CD4-positive, alpha-beta T cell treated with Interleukin-6 for 4 hours (primary cell): ENCODE measurements around the gene FPGS.

Experiments
- DNase-seq: peaks from one replicate; pipeline ENCODE4 v3.0.0-alpha.2; 2020; ENCODE audit warnings: mixed read lengths

Gene FPGS

DNA sequence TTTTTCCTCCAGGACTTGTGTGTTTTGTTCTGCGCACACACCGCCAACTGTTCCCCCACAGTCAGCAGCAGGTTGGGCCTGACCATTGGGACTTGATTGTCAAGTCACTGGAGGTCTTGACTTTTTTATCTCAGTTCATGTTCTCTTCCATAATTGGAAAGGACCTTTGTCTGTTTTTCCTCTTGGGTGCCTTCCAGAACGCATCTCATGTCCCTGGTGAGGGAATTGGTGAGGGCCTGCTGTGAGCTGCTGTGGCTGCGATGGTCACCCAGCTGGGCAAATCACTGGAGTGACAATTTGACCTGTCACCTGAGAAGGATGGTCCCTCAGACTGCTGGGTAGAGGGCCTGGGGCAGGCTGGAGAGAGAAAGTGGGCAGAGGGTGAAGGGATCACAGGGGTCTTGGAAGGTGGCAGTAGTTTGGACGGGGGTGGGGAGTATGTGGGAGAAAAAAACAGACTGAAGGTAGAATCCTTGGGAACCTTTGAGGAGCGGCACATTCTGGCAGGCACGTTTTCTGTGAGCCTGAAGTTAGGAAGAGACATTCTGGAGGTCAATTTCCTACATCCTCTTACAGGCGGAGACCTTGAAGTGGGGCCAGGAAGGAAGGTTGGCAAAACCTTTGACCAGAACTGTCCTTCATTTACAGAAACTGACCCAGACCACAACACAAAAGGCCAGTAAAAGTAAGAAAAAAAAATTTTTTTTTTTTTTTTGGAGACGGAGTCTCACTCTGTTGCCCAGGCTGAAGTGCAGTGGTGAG lies 12.4 kb upstream of the FPGS start:
- no peak for DNase-seq

DNA sequence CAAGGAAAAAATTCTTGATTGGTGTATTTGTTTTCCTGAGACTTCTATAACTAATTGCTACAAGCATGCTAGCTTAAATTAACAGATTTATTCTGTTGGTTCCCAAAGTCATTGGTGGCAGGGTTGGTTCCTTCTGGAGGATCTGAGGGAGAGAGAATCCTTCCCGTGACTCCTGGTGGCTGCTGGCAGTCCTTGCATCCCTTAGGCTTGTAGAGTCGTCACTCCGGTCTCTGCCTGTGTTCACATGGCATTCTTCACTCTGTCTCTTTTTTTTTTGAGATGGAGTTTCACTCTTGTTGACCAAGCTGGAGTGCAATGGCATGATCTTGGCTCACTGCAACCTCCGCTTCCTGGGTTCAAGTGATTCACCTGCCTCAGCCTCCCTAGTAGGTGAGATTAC lies 11.6 kb upstream of the FPGS start:
- DNase-seq: no peak

DNA sequence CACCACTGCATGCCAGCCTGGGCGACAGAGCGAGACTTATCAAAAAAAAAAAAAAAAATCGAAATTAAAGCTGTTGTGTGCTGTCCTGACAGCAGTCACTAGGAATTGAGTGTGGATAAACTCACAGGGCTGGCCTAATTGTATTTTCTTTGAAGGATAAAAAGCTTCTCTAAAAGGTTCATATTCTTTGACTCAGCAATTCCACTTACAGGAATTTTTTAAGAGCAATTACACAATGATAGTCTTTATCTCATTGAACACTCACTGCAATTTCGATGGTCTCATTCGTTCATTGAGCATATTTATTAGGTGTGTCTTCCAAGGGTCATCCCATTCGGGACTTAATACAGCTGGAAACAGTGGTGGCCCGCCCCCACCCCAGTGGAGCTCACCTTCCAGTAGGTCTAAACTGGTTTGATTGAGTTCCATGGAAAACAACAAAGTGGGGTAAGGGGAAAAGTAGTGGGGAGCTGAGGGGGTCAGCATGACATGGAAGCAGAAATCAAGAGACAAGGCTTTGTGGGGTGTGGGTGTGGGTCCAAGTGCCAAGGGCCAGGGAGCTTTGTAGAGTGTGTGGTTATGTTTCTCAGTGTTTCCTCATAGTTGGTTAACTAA lies 10.2 kb upstream of the FPGS start:
- no peak for DNase-seq

DNA sequence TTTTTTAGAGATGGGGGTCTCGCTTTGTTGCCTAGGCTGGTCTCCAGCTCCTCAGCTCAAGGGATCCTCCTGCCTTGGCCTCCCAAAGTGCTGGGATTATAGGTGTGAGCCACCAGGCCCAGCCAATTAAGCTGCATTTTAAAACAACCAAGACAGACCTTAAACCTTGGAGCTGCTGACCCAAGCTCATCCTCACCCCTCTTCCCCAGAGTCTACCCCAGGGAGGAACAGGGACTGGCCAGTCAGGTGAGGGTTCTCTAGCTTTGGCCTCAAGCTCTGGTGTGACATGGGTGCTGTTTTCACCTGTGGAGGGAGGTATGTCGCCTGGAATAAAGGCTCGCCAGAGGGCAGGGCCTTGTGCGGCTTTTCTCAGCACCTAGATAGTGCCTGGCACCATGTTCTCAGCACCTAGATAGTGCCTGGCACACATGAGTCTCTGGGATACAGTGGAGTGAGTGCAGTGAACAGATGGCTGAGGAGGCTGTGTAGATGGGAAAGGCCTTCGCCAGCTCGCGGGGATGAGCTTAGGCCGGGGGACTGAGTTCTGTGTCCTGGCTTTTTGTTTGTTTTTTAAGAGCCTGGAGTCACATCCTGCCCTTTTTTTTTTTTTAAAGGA lies 9.5 kb upstream of the FPGS start:
- DNase-seq: no peak

DNA sequence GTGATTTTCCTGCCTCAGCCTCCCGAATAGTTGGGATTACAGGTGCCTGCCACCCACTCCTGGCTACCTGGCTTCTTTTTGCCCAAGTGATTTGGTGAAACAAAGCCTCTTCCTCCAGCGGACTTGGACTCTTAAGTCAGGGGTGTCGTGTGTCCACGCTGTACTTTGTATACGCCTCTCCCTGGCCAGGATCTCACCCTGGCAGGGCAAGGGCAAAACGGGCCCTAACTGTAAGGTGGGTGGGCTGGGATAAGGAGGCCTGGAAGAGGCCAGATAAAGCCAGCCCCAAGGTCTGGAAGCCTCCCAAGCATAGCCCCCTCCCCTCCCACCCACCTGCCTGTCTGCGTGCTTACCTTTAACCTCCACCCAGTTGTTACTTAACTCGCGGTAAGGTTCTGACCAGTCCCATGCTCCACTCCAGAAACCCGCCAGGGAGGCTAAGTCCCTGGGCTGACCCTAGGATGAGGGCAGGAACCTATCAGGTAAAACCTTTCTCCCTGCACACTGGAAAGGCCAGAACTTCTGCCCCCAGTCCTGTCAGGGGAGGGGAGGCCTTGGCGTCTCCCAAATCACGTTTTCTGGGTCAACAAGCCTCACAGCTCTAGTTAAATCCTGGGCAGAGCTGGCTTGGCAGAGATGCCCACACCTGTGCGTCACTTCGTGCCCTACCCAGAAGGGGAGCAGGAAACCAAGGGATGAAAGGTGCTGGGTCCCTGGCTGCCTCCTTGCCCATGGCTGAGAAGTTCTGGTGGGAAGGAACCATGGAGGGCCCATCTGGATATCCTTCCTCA lies 8.5 kb upstream of the FPGS start:
- DNase-seq: no peak

DNA sequence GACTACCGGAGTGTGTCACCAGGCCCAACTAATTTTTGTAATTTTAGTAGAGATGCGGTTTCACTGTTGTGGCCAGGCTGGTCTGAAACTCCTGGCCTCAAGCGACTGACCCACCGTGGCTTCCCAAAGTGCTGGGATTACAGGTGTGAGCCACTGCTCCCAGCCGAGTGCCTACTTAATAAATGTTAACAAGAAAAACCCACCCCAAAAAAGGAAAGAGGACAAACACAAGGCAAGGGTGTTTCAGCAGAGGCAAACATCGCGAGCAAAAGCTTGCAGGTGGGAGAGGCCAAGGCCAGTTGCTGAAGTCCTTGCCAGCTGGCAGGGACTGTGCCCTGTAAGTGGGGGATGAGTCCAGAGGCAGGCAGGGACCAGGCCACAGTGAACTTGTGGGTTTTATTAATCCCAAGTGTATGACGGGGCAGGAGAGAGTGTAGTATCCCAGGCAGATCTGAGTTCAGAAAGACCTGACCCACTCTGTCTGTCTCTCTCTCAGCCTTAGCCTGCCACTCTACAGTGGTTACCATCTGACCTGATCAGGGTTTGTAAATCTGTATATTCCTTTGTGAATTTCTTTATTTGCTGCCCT lies 6.4 kb upstream of the FPGS start:
- no peak for DNase-seq

DNA sequence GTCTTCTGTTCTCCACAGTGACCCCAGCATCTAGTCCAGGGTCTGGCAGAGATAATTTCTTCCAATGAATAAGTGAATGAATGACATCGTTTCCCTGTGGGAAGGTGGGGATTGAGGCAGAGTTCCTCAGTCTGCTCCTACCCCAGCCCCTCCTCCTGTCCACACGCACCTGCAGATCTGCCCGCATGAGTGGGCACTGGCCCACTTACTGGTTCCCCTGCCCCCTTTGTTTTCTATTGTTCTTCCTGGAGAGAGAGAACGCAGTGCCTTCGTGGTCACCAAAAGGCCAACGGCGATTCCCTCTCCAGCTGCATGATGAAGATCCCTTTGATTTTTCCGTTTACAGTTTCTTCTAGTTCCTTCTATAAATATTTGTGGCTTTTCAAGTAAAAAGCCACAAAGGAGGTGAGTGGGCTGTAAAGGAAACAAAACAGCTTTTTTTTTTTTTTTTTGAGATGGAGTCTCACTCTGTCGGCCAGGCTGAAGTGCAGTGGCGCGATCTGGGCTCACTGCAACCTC lies 5.8 kb upstream of the FPGS start:
- no peak for DNase-seq

DNA sequence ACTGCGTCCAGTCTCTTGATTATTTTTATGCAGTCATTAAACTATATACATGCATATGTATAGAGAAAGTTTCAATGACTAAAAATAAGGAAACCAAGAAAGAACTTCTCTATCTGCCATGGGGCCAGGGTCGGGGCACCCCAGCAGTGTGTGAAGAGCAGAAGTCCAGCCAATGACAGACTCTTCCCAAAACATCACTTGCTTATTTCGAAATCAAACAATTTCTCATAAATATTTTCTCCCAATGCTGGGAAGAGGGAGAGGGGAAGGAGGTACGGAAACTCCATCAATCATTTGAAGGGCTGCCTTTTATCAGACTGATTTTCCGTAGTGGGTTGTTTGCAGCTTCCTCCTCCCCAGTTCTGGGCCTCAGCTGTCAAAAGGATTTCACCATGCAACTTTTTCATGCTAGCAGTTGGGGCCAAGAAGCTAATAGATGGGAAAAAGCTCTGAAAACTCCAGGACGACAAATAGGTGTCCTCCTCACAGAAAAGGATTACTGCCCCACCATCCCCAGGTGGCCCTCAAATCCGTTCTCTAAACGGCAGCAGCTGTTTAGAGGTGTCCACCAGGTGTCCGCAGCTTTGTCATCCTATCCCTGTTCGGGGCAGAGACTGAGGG lies 617 bp upstream of the FPGS start:
- DNase-seq: no peak

DNA sequence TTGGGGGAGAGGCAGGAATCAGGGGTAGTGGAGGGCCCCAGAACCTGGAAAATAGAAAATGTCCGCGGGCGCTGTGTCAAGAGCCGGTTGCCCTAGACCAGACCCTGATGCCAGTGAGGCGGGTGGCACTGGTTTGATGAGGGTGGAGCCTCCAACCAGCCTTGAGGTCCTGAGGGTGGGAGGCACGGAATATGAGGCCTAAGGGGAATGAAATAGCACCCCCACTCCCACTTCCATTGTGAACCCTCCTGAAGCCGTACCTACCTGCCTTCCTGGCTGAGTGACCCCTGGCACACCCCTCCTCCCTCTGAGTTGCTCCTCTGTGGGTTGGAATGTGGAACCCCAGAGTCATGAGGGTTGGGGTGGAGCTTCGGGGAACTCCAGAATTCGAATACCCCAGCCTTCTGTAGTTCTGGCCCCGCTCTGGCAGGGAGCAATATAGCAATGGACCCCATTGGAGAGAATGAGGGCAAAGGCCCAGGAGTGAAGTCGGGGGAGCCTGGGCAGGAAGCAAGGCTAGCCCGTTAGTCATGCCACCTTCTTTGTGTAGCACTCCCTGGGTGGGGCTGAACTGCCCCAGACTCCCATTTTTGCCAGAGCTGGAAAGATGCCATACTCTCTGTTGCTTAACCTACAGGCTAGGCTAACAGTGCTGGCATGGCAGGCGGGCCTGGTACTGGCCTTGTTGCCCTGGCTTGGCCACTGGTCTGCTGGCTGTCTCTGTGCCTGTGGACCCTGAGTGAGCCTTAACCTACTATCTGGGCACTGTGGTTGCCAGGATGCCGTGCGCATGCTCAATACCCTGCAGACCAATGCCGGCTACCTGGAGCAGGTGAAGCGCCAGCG lies 1.0 kb downstream of the FPGS start:
- DNase-seq: peak; percentile 24

DNA sequence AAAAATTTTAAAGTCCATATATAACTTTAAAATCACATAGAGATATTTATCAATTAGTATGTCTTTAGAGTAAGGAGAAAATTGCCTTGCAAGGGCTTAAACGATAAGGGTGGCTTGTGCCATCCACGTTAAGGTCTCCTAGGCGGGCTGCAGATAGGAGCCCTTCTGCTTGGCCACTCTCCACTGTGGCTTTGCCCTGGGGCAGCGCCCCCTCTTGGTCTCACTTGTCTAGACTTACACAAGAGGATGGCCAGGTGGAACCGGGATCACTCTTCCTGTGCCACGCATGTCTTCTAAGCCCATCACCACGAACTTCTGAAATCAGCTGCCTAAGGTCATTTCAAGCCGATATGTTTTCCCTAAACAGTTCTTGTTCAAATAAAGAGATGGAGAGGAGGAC lies 2.9 kb downstream of the FPGS start:
- DNase-seq: peak; percentile 48

DNA sequence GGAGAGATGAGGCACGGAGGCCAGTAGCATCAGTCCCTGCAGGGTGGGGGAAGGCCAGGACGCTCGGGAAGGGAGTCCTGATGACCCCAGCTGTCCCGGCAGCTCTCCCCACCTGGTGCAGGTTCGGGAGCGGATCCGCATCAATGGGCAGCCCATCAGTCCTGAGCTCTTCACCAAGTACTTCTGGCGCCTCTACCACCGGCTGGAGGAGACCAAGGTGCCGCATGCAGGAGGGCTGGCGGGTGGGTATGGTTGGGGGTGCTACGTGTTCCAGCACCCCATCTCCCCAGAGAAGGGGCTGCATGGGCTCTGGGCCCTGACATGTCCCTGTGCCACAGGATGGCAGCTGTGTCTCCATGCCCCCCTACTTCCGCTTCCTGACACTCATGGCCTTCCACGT lies 4.2 kb downstream of the FPGS start:
- no peak for DNase-seq

DNA sequence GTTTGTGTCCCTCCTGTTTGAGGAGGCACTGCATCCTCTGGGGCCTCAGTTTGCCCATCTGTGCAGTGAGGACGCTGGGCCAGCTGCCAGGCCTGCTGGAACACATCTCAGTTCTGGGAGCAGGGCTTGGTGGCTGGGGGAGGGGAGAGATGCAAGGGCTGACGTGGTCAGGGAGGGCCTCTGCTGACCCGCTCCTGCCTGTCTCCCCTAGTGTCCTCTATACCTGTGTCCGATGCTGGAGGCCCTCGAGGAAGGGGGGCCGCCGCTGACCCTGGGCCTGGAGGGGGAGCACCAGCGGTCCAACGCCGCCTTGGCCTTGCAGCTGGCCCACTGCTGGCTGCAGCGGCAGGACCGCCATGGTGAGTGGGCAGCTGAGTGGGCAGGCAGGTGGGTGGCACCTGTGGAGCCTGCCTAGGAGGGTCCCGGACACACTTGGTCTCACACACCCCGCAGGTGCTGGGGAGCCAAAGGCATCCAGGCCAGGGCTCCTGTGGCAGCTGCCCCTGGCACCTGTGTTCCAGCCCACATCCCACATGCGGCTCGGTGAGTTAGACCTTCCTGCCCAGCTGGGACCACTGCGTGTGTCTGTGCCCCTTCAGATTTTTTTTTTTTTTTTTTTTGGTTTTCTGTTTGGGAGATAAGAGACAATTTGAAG lies 5.8 kb downstream of the FPGS start:
- DNase-seq: no peak

DNA sequence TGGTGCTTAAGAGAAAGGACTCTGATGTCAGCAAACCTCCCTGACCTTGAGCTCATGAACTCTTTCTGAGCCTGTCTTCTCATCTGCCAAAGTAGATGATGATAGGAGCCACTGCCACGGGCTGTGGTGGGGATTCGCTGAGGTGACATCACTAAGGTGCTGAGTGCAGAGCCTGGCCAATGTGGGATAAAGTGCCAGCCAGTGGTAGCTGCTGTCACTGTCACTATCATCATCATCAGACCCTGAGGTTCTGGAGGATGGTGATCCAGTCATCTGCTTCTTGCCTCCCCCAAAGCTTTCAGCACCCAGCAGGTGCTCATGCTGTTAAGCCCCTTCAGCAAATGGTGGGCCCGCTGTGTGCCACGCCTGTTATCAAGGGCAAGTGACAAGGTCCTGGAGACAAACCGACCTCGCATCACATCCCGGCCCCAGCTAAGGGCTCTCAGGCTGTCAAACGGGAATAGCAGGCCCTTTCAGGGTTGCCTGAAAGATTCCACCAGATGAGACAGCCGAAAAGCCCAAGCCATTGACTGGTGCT lies 6.4 kb downstream of the FPGS start:
- no peak for DNase-seq

DNA sequence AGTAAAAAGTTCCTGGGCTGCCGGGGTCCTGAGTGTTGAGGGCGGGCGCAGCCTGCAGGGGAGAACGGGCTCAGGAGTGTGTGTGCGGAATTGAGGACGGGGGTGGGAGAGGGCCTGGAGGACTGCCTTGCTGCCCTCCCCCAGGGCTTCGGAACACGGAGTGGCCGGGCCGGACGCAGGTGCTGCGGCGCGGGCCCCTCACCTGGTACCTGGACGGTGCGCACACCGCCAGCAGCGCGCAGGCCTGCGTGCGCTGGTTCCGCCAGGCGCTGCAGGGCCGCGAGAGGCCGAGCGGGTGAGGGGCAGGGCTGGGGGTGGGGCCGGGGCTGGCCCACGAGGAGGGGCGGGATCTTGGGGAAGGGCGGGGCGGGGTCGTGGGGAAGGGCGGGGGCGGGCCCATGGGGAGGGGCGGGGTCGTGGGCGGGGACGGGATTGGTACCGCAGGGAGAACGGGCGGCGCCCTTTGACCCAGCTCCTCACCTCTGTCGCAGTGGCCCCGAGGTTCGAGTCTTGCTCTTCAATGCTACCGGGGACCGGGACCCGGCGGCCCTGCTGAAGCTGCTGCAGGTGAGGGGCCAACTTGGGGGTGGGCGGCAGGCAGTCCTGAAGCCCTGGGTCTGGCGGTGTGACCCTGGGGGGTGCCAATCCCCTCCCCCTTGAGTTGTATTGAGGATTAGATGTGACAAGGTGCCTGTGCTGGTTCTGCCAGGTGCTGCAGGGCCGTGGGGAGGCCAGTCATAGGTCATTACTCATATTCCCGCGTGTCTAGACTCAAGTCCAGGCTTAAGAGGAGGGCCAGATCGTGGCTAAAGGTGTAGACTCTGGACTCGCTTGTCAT lies 7.1 kb downstream of the FPGS start:
- no peak for DNase-seq

DNA sequence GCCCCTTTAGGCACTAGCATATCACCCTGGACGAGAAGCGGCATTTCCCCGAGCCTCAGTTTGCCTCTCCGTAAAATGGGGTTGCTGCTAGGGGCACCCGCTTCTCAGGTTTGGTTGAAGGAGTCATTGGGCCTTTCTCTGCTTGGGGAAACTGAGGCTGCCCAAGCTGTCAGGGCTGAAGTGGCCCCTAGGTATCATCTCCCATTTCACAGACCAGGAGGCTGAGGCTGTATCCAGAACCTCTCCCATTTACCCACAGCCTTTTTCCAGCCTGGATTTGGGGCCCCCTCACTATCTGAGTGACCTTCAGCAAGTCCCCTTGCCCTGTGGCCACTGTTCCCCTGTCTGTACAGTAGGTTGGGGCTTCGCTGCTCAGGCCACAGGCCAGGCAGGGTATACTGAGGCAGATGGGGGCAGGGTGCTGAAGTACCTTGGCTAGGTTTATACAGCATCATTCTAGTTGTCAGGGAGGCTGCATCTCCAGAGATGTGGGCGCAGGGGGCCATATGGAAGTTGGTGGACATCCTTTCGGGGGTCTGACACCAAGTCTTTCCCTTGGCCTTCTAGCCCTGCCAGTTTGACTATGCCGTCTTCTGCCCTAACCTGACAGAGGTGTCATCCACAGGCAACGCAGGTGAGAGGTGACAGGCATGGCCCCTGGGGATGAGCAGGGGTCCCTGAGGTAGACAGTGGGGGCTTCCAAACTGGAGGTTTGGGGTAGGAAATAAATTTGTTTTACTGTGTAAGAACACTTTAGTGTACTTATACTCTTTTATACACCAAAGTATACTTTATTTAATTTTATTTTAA lies 7.9 kb downstream of the FPGS start:
- DNase-seq: no peak

DNA sequence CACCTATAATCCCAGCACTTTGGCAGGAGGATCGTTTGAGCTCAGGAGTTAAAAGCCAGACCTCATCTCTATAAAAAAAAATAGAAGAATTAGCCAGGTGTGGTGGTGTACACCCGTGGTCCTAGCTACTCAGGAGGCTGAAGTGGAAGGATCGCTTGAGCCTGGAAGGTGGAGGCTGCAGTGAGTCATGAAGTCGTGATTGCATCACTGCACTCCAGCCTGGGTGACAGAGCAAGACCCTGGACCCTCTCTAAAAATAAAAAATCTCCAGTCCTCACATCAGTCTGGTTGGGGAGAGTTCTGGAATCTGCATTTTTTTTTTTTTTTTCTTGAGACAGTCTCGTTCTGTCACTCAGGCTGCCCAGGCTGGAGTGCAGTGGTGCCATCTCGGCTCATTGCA lies 9.3 kb downstream of the FPGS start:
- DNase-seq: no peak

DNA sequence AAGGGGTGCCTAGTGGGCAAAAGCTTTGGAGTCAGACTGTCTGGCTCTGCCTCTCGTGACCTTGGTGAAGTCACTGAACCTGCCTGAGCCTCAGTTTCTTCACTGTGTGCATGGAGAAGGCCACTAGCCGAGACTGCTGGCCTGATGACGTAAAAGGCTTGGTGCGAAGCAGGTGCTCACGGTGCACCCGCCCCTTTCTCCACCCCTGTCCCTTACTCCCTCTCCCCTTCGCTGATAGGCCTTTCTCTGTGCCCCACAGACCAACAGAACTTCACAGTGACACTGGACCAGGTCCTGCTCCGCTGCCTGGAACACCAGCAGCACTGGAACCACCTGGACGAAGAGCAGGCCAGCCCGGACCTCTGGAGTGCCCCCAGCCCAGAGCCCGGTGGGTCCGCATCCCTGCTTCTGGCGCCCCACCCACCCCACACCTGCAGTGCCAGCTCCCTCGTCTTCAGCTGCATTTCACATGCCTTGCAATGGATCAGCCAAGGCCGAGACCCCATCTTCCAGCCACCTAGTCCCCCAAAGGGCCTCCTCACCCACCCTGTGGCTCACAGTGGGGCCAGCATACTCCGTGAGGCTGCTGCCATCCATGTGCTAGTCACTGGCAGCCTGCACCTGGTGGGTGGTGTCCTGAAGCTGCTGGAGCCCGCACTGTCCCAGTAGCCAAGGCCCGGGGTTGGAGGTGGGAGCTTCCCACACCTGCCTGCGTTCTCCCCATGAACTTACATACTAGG lies 10.4 kb downstream of the FPGS start:
- DNase-seq: no peak

DNA sequence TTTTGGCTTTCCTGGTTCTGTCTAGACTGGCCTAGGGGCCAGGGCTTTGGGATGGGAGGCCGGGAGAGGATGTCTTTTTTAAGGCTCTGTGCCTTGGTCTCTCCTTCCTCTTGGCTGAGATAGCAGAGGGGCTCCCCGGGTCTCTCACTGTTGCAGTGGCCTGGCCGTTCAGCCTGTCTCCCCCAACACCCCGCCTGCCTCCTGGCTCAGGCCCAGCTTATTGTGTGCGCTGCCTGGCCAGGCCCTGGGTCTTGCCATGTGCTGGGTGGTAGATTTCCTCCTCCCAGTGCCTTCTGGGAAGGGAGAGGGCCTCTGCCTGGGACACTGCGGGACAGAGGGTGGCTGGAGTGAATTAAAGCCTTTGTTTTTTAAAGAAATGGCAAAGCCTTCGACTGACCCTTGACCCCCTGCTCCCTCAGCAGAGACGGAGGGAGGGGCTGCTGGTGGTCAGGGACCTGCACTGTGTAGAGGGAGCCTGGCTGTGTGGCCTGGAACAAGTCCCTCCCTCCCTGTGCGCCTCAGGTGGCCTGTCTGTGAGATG lies 11.1 kb downstream of the FPGS start:
- DNase-seq: no peak
